22Rv1 (cell line): Measurements from ENCODE around the gene SLIT1.

Experiments used
- H3K27ac ChIP-seq: fragments of 450-650 bp; 2 replicates; pipeline ENCODE4 v1.5.1; 2017
- CTCF ChIP-seq: fragments of 450-650 bp; IDR thresholded peaks from 2 replicates; pipeline ENCODE4 v1.5.1; 2017; ENCODE audit warnings: mild to moderate bottlenecking
- ZFX ChIP-seq: fragments of 450-650 bp; IDR thresholded peaks from 2 replicates; pipeline ENCODE4 v1.6.1; 2017; ENCODE audit warnings: antibody characterized with exemption, borderline replicate concordance

The SLIT1 gene

GRCh38 chr10:97180986-97181385 lies 4.8 kb downstream of the SLIT1 start:
- TF ChIP-seq CTCF, result no peak
- TF ChIP-seq ZFX, result no peak
- H3K27ac ChIP-seq, result no peak overlapping the region

GRCh38 chr10:97180363-97180755 lies 5.4 kb downstream of the SLIT1 start:
- TF ChIP-seq ZFX (no peak), CTCF (no peak)

GRCh38 chr10:97179731-97180362 lies 5.9 kb downstream of the SLIT1 start:
- H3K27ac ChIP-seq, result no peak overlapping the region
- TF ChIP-seq CTCF (no peak), ZFX (no peak)

More at GRCh38 chr10:97180363-97180755, 5.4 kb downstream of the SLIT1 start:
- H3K27ac ChIP-seq, result no peak overlapping the region

- TF ChIP-seq CTCF (no peak), ZFX (no peak)
- no peak overlapping the region for H3K27ac ChIP-seq
Measured at GRCh38 chr10:97179311-97179710, 6.4 kb downstream of the SLIT1 start.

- no peak for TF ChIP-seq ZFX
- no peak for TF ChIP-seq CTCF
- H3K27ac ChIP-seq, result no peak overlapping the region
Measured at GRCh38 chr10:97178074-97178473, 7.7 kb downstream of the SLIT1 start.

- H3K27ac ChIP-seq, result no peak overlapping the region
- TF ChIP-seq ZFX (no peak), CTCF (no peak)
Measured at GRCh38 chr10:97176226-97176625, 9.5 kb downstream of the SLIT1 start.

- H3K27ac ChIP-seq, result no peak overlapping the region
- no peak for TF ChIP-seq CTCF
- no peak for TF ChIP-seq ZFX
Measured at GRCh38 chr10:97175586-97175985, 10.2 kb downstream of the SLIT1 start.
